MCF 10A (cell line): ENCODE results near the gene GTPBP6. TPM values are rescaled to one million over a fixed set of nuclear protein-coding genes. Genes with fewer than 3 reads are reported as not detected.

Source experiments
- BruUV-seq: library from RNA; stranded (reverse); fragments of 400-500 nt; replicated peaks from 2 replicates; lab custom pipeline; 2021; lab: Mats Ljungman, UMichigan
- CTCF ChIA-PET: fragments of 300-600 bp; sonication (Branson Sonifier 250); formaldehyde crosslinking; extraction: SDS; loops from one replicate; lab custom pipeline; 2021; ENCODE audit warnings: antibody characterized with exemption, inconsistent platforms; lab: Yijun Ruan, JAX
- POLR2A ChIA-PET: fragments of 300-600, 350-650 bp; sonication (Branson Sonifier 250); formaldehyde crosslinking; extraction: SDS; loops from one replicate; lab custom pipeline; 2020; ENCODE audit warnings: antibody characterized with exemption, inconsistent platforms; lab: Yijun Ruan, JAX
- DNase-seq: peaks from one replicate; pipeline ENCODE4 v3.0.0-alpha.2; 2018; ENCODE audit not compliant: unreplicated experiment
- H3K27ac Mint-ChIP-seq: one replicate; pipeline ENCODE4 v1.8.0; 2022; ENCODE audit warnings: mild to moderate bottlenecking, low read depth, mixed read lengths; ENCODE audit not compliant: unreplicated experiment
- H3K27me3 Mint-ChIP-seq: one replicate; pipeline ENCODE4 v1.8.0; 2022; ENCODE audit warnings: mixed read lengths; ENCODE audit not compliant: insufficient read depth, unreplicated experiment
- H3K36me3 Mint-ChIP-seq: one replicate; pipeline ENCODE4 v1.8.0; 2022; ENCODE audit warnings: mild to moderate bottlenecking, moderate library complexity, mixed read lengths; ENCODE audit not compliant: insufficient read depth, unreplicated experiment
- H3K4me1 Mint-ChIP-seq: one replicate; pipeline ENCODE4 v1.8.0; 2022; ENCODE audit warnings: mixed read lengths; ENCODE audit not compliant: insufficient read depth, unreplicated experiment
- H3K4me3 Mint-ChIP-seq: one replicate; pipeline ENCODE4 v1.8.0; 2022; ENCODE audit warnings: mild to moderate bottlenecking, moderate library complexity, mixed read lengths; ENCODE audit not compliant: unreplicated experiment
- H3K9me3 Mint-ChIP-seq: one replicate; pipeline ENCODE4 v1.8.0; 2022; ENCODE audit warnings: mixed read lengths; ENCODE audit not compliant: unreplicated experiment
- CTCF ChIP-seq: fragments of 200-600 bp; IDR thresholded peaks from one replicate; pipeline ENCODE4 v1.8.0; 2022; ENCODE audit warnings: antibody characterized with exemption, mild to moderate bottlenecking; ENCODE audit not compliant: unreplicated experiment
- intact Hi-C: fragments of 100-400 bp; cut with micrococcal nuclease; formaldehyde crosslinking; loops from 2 replicates; pipeline ENCODE4 v1.14.1; 2022
- total RNA-seq: library from RNA; stranded (reverse); gene quantifications from 2 replicates; pipeline ENCODE4 v1.2.3, GENCODE V29; 2022

The GTPBP6 gene
- total RNA-seq, 1 experiment from 2014 or later = 73.4 TPM

GRCh38 chrX:350534-351323 lies 32.1 kb upstream of the GTPBP6 start:
- H3K27ac Mint-ChIP-seq = no peak overlapping the region
- no peaks in the 10 kb centered on the region for H3K36me3 Mint-ChIP-seq
- no peak for TF ChIP-seq CTCF
- H3K27me3 Mint-ChIP-seq = no peaks in the 10 kb centered on the region
- H3K4me3 Mint-ChIP-seq = no peak overlapping the region
- no TSS peak for BruUV-seq
- CTCF ChIA-PET = no interaction called here
- no peak for DNase-seq
- no peaks in the 10 kb centered on the region for H3K9me3 Mint-ChIP-seq
- H3K4me1 Mint-ChIP-seq = no peaks in the 10 kb centered on the region
- POLR2A ChIA-PET = no interaction called here
- intact Hi-C loops = no loop called here

GRCh38 chrX:350148-350533 lies 31.5 kb upstream of the GTPBP6 start:
- no peak overlapping the region for H3K4me3 Mint-ChIP-seq
- intact Hi-C loops = no loop called here
- no TSS peak for BruUV-seq
- no peaks in the 10 kb centered on the region for H3K36me3 Mint-ChIP-seq
- POLR2A ChIA-PET = no interaction called here
- CTCF ChIA-PET = no interaction called here
- no peaks in the 10 kb centered on the region for H3K4me1 Mint-ChIP-seq
- no peak overlapping the region for H3K27ac Mint-ChIP-seq
- DNase-seq = no peak
- no peaks in the 10 kb centered on the region for H3K9me3 Mint-ChIP-seq
- H3K27me3 Mint-ChIP-seq = no peaks in the 10 kb centered on the region
- no peak for TF ChIP-seq CTCF

GRCh38 chrX:349702-350101 lies 31.1 kb upstream of the GTPBP6 start:
- no peaks in the 10 kb centered on the region for H3K36me3 Mint-ChIP-seq
- no peaks in the 10 kb centered on the region for H3K27me3 Mint-ChIP-seq
- POLR2A ChIA-PET = no interaction called here
- H3K27ac Mint-ChIP-seq = no peak overlapping the region
- no peak for DNase-seq
- H3K9me3 Mint-ChIP-seq = no peaks in the 10 kb centered on the region
- CTCF ChIA-PET = no interaction called here
- no TSS peak for BruUV-seq
- no peak for TF ChIP-seq CTCF
- H3K4me3 Mint-ChIP-seq = no peak overlapping the region
- H3K4me1 Mint-ChIP-seq = no peaks in the 10 kb centered on the region
- intact Hi-C loops = no loop called here

- H3K4me3 Mint-ChIP-seq = no peak overlapping the region
- no peaks in the 10 kb centered on the region for H3K9me3 Mint-ChIP-seq
- no peak for TF ChIP-seq CTCF
- intact Hi-C loops = no loop called here
- H3K4me1 Mint-ChIP-seq = no peaks in the 10 kb centered on the region
- no peaks in the 10 kb centered on the region for H3K36me3 Mint-ChIP-seq
- ChIA-PET POLR2A (no interaction called here), CTCF (no interaction called here)
- no peak overlapping the region for H3K27ac Mint-ChIP-seq
- BruUV-seq = no TSS peak
- H3K27me3 Mint-ChIP-seq = no peaks in the 10 kb centered on the region
- DNase-seq = no peak
Observed at GRCh38 chrX:349196-349595, 30.6 kb upstream of the GTPBP6 start.
